Mucosa of descending colon (tissue), 3 donors: ENCODE data around the gene SGTA. TPM values are rescaled to one million over a fixed set of nuclear protein-coding genes. Genes with fewer than 3 reads are reported as not detected.

Source experiments
- ATAC-seq: fragments of 200-7000 bp; cut with Tn5 transposase; one replicate; pipeline ENCODE4 v1.9.1; 2020; ENCODE audit warnings: mild to moderate bottlenecking, moderate library complexity
- DNase-seq, 3 donors: peaks; one replicate each; pipeline ENCODE4 v3.0.0-alpha.2; 2020
- H3K36me3 ChIP-seq: fragments of 200-600 bp; one replicate; pipeline ENCODE4 v1.8.0; 2021; ENCODE audit warnings: low read depth, mild to moderate bottlenecking
- H3K4me1 ChIP-seq: fragments of 200-600 bp; one replicate; pipeline ENCODE4 v1.8.0; 2021; ENCODE audit warnings: low read depth, mild to moderate bottlenecking
- H3K4me3 ChIP-seq: fragments of 200-600 bp; one replicate; pipeline ENCODE4 v1.8.0; 2021; ENCODE audit warnings: mild to moderate bottlenecking
- H3K9me3 ChIP-seq: fragments of 200-600 bp; one replicate; pipeline ENCODE4 v1.8.0; 2021; ENCODE audit warnings: mild to moderate bottlenecking
- intact Hi-C, 2 donors: fragments of 100-400 bp; cut with DNase I in 1 of 2; cut with micrococcal nuclease in 1 of 2; formaldehyde crosslinking; loops; one replicate each; pipeline versions ENCODE4 v1.11.0 to v1.11.1; 2022; cut with DNase I, micrococcal nuclease
- total RNA-seq, 3 donors: library from RNA; stranded (reverse); fragmentation: NEBNext Ultra II Directional in 2 of 3; extraction: Animal tissue kit (Norgen Biotek cat#: 25700) in 2 of 3; gene quantifications; one replicate each; pipeline versions ENCODE4 v1.2.1 to v1.2.4, GENCODE V29; 2021 to 2023
- TF ChIP-seq, protein P1 (sequence below): fragments of 200-600 bp; IDR thresholded peaks from one replicate; pipeline ENCODE4 v1.8.0; 2022; ENCODE audit warnings: antibody characterized with exemption, mild to moderate bottlenecking
- donor health status: DM: no; HTN: no; CAD: no; lungs with moderate emphysema.
- donor health status: DM: no; HTN: no; CAD: no.
- donor health status: DM: no; HTN: yes; CAD: no.

Gene SGTA
- total RNA-seq, 3 donors from 2014 or later = 37.7 to 52.7 (median 48.9) TPM

DNA sequence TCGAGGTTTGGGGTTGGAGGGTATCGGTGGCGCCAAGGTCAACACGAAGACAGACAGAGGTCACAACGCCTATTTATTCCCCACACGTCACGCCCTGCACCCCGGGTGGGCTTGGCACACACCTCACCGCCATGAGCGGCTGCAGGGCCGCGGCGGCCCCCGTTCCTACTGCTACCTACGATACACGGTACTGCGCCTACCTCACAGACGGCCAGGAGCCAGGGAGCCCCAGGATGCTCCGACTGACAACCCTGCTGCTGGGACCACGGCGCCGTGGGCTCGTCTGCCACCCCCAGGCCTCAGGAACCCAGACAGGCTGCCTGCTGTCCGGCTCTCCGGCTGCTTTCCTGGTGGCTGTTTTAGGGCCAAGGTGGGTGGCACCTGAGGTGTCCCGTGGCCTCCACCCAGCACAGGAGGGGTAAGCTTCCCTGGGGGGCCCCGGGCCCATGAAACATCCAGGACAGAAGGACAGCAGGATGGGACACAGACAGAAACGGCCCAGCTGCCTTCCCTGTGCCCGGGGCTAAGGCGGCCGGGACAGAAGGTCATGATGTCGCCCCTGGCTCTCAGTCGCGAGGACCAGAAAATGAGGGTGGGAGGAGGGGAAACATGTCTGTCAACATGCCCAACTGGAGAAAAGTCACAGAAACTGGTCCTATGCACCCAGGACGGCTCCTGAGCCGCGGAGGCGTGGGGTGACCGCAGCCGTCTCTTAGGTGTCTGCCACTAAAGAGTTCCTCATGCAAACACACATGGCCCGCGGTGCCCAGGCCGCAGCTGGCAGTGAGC, 28.2 kb downstream of the SGTA start:
- DNase-seq = no peak

DNA sequence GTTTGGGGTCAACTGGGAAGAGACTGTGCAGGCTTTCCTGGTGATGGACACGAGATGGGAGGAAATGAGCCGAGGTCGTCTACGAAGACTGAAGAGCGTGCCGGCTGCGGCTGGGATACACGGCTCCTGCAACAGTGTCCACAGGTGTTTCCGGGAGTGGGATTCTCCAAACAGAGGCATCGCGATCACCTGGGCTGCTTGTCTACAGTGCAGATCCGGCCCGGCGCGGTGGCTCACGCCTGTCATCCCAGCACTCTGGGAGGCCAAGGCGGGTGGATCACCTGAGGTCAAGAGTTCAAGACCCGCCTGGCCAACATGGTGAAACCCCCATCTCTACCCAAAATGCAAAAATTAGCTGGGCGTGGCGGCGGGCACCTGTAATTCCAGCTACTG, 31.6 kb downstream of the SGTA start:
- intact Hi-C loops = loop anchor here in 1 of 2 donors (2.0 kb wide), 1 partner anchor 103 kb away; no protein-coding TSS in a partner anchor
- peaks cover 2% of the 10 kb centered on the region for H3K4me1 ChIP-seq
- no peak overlapping the region for H3K4me3 ChIP-seq
- TF ChIP-seq, protein P1, sequence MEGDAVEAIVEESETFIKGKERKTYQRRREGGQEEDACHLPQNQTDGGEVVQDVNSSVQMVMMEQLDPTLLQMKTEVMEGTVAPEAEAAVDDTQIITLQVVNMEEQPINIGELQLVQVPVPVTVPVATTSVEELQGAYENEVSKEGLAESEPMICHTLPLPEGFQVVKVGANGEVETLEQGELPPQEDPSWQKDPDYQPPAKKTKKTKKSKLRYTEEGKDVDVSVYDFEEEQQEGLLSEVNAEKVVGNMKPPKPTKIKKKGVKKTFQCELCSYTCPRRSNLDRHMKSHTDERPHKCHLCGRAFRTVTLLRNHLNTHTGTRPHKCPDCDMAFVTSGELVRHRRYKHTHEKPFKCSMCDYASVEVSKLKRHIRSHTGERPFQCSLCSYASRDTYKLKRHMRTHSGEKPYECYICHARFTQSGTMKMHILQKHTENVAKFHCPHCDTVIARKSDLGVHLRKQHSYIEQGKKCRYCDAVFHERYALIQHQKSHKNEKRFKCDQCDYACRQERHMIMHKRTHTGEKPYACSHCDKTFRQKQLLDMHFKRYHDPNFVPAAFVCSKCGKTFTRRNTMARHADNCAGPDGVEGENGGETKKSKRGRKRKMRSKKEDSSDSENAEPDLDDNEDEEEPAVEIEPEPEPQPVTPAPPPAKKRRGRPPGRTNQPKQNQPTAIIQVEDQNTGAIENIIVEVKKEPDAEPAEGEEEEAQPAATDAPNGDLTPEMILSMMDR = no peak
- ATAC-seq (no peak), DNase-seq (no peak)
- H3K9me3 ChIP-seq = no peaks in the 10 kb centered on the region
- no peaks in the 10 kb centered on the region for H3K36me3 ChIP-seq

More for the DNA sequence above, 28.2 kb downstream of the SGTA start:
- H3K9me3 ChIP-seq = no peaks in the 10 kb centered on the region
- ATAC-seq = no peak
- no peaks in the 10 kb centered on the region for H3K4me1 ChIP-seq
- H3K36me3 ChIP-seq = no peaks in the 10 kb centered on the region
- intact Hi-C loops = no loop called here
- TF ChIP-seq, protein P1 = no peak
- no peak overlapping the region for H3K4me3 ChIP-seq

DNA sequence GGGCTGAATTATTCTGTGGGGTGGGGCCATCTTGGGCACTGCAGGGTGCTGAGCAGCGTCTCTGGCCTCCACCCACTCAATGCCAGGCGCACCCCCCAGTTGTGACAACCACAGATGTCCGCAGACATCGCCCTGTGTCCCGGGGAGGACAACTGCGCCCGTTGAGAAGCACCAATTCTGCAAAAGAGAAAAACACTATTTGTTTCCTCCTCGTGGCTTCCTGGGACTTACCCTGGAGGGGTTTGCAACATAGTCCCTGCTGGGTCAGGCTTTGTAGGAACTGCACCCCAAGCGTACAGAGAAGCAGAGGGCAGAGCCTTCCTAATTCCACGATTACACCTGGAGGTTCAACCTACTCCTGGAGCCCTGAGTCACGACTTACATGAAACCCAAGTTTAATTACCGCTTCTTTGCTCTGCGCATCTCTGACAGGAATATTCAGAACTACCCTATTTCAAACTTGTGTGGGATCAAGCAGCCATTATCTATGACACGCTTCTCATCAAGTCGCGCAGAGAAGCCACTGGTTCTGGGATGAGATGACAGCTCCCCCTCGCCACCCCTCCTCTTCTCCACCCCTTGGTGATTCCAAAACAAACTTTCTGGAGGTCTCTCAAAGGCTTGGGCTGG, 32.1 kb downstream of the SGTA start:
- no peak overlapping the region for H3K4me3 ChIP-seq
- ATAC-seq = no peak
- intact Hi-C loops = loop anchor here in 1 of 2 donors (2.0 kb wide), 1 partner anchor 102 kb away; no protein-coding TSS in a partner anchor
- no peaks in the 10 kb centered on the region for H3K36me3 ChIP-seq
- H3K9me3 ChIP-seq = no peaks in the 10 kb centered on the region
- TF ChIP-seq, protein P1 = no peak
- no peak for DNase-seq
- H3K4me1 ChIP-seq = peaks cover 2% of the 10 kb centered on the region

DNA sequence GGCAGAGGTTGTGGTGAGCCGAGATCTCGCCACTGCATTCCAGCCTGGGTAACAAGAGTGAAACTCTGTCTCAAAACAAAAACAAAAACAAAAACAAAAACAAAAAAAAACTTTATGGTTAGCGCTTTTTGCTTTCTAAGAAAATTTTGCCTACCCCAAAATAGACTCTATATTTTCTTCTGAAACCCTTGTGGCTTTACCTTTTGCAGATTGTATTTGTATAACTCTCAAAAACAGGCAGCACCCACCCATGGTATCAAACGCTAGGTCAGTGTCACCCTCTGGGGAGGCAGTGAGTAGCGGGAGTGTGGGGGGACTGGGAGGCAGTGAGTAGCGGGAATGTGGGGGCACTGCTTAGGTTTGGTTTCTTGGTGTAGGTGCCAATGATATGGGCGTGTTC, 35.7 kb downstream of the SGTA start:
- intact Hi-C loops = loop anchor here in 1 of 2 donors (5.0 kb wide), 1 partner anchor 100 kb away; no protein-coding TSS in a partner anchor
- Histone ChIP-seq H3K9me3 (no peaks in the 10 kb centered on the region), H3K4me3 (no peak overlapping the region), H3K4me1 (peaks cover 2% of the 10 kb centered on the region), H3K36me3 (no peaks in the 10 kb centered on the region)
- ATAC-seq = no peak
- TF ChIP-seq, protein P1 = no peak
- no peak for DNase-seq

DNA sequence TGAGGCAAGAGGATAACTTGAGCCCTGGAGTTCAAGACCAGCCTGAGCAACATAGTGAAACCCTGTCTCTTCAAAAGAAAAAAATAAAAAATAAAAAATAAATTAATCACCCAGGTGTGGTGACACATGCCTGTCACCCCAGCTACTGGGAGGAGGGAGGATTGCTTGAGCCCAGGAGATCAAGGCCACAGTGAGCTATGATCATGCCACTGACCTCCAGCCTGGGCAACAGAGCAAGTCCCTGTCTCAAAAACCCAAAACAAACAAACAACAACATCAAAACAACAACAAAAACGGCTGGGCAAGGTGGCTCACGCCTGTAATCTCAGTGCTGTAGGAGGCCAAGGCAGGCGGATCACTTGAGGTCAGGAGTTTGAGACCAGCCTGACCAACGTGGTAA, 39.0 kb downstream of the SGTA start:
- intact Hi-C loops = no loop called here
- H3K4me1 ChIP-seq = peaks cover 5% of the 10 kb centered on the region

More for the DNA sequence above, 39.0 kb downstream of the SGTA start:
- ATAC-seq = no peak
- Histone ChIP-seq H3K9me3 (no peaks in the 10 kb centered on the region), H3K36me3 (no peaks in the 10 kb centered on the region), H3K4me3 (no peak overlapping the region)
- no peak for DNase-seq
- TF ChIP-seq, protein P1 = no peak
